ENCODE data around the gene SLC12A7.

GRCh38 chr5:1158647-1159340, 46.9 kb upstream of the SLC12A7 start:
- TF ChIP-seq ZNF562 (CRISPR knock-in tag; IDR thresholded peaks at IDR 0.05; ENCODE audit: borderline replicate concordance) (no peak), MTF1 (CRISPR knock-in tag; IDR thresholded peaks at IDR 0.05) (no peak), CTCF (CRISPR knock-in tag; IDR thresholded peaks at IDR 0.05) (no peak), ZNF704 (CRISPR knock-in tag; IDR thresholded peaks at IDR 0.05; ENCODE audit: borderline replicate concordance) (no peak), CENPT (CRISPR knock-in tag; IDR thresholded peaks at IDR 0.05; ENCODE audit: low read depth) (no peak), HIVEP1 (CRISPR knock-in tag; IDR thresholded peaks at IDR 0.05) (no peak), LCORL (IDR thresholded peaks at IDR 0.05) (no peak), LCORL (CRISPR knock-in tag; IDR thresholded peaks at IDR 0.05) (no peak), ZNF709 (CRISPR knock-in tag; IDR thresholded peaks at IDR 0.05) (no peak), MIER3 (CRISPR knock-in tag; IDR thresholded peaks at IDR 0.05; ENCODE audit: borderline replicate concordance) (no peak)
